ENCODE measurements around the gene NMD3.

NMD3 gene

DNA sequence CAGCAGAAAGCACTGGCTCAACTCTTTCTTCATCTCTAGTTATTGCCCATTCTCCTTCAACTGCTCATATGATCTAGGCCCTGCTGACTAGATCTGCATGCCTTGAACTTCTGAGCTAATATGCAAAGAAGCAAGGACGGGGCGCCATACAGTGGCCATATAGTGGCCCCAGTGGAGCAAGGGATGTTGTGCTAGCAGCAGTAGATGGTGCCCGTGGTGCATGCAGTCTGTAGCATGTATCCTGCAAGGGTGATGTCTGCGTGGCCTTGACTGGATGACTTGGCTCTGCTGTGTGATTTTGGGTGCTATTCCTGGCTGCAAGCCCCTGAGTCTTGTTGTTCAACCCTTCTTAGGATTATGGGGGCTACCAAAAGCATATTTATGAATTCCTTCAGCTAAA is 12.2 kb upstream of the NMD3 start:
- Histone ChIP-seq H3K36me3 (ENCODE audit: insufficient read depth, low read length) (no peaks in the 10 kb centered on the region), H3K79me2 (ENCODE audit: control insufficient read depth, insufficient read depth, low read length, unreplicated experiment) (no peaks in the 10 kb centered on the region), H3K27me3 (ENCODE audit: insufficient read depth, low read length) (no peaks in the 10 kb centered on the region), H3K4me1 (ENCODE audit: control insufficient read depth, insufficient read depth, low read length, unreplicated experiment) (no peaks in the 10 kb centered on the region), H3K27ac (ENCODE audit: low read depth, low read length) (no peak overlapping the region), H2AFZ (ENCODE audit: low read length, unreplicated experiment) (no peak overlapping the region), H3K4me3 (ENCODE audit: low read depth, low read length) (no peak overlapping the region)

DNA sequence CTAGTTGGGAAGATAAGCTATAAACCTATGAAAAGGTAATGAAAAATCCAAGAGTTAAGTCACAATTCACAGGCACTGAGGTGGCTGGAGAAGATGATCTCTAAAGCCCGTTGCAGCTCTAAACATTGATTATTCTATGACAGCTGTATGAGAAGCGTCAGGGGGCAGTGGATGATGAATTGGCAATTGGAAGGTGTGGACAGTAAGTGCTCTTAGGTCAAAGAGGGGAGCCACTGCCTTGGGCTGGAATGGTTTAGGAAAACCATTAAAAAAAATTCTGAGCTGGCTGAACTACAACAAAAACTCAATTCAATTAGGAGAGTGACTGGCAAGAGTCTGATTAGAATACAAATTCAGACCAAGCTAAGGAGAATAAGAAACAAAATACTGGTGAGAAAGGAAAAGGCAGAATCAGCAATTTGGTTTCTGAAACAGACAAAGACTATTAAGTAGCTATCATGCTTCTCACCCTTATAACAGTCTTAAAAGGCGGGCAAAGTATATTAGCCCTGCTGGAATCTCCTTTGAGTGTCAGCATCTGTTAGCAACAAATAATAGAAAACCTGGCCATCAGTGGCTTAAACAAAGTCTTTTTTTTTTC is 8.8 kb upstream of the NMD3 start:
- Histone ChIP-seq H3K36me3 (ENCODE audit: insufficient read depth, low read length) (no peaks in the 10 kb centered on the region), H3K4me3 (ENCODE audit: low read depth, low read length) (no peak overlapping the region), H2AFZ (ENCODE audit: low read length, unreplicated experiment) (no peak overlapping the region), H3K27me3 (ENCODE audit: insufficient read depth, low read length) (no peaks in the 10 kb centered on the region), H3K79me2 (ENCODE audit: control insufficient read depth, insufficient read depth, low read length, unreplicated experiment) (no peaks in the 10 kb centered on the region), H3K27ac (ENCODE audit: low read depth, low read length) (no peak overlapping the region), H3K4me1 (ENCODE audit: control insufficient read depth, insufficient read depth, low read length, unreplicated experiment) (peaks cover 3% of the 10 kb centered on the region)

- H3K27ac ChIP-seq (ENCODE audit: low read depth, low read length): no peak overlapping the region
- no peak overlapping the region for H3K4me3 ChIP-seq (ENCODE audit: low read depth, low read length)
- H3K27me3 ChIP-seq (ENCODE audit: insufficient read depth, low read length): no peaks in the 10 kb centered on the region
- no peaks in the 10 kb centered on the region for H3K36me3 ChIP-seq (ENCODE audit: insufficient read depth, low read length)
- H2AFZ ChIP-seq (ENCODE audit: low read length, unreplicated experiment): no peak overlapping the region
- H3K4me1 ChIP-seq (ENCODE audit: control insufficient read depth, insufficient read depth, low read length, unreplicated experiment): peaks cover 9% of the 10 kb centered on the region
- no peaks in the 10 kb centered on the region for H3K79me2 ChIP-seq (ENCODE audit: control insufficient read depth, insufficient read depth, low read length, unreplicated experiment)
These were observed 8.2 kb upstream of the NMD3 start for GRCh38 chr3:161212906-161213305.

GRCh38 chr3:161213644-161214043 is 7.5 kb upstream of the NMD3 start:
- no peaks in the 10 kb centered on the region for H3K27me3 ChIP-seq (ENCODE audit: insufficient read depth, low read length)
- peaks cover 10% of the 10 kb centered on the region for H3K4me1 ChIP-seq (ENCODE audit: control insufficient read depth, insufficient read depth, low read length, unreplicated experiment)
- no peak overlapping the region for H3K27ac ChIP-seq (ENCODE audit: low read depth, low read length)
- H3K36me3 ChIP-seq (ENCODE audit: insufficient read depth, low read length): no peaks in the 10 kb centered on the region
- no peaks in the 10 kb centered on the region for H3K79me2 ChIP-seq (ENCODE audit: control insufficient read depth, insufficient read depth, low read length, unreplicated experiment)
- no peak overlapping the region for H2AFZ ChIP-seq (ENCODE audit: low read length, unreplicated experiment)
- H3K4me3 ChIP-seq (ENCODE audit: low read depth, low read length): no peak overlapping the region

- Histone ChIP-seq H3K4me1 (ENCODE audit: control insufficient read depth, insufficient read depth, low read length, unreplicated experiment) (peaks cover 10% of the 10 kb centered on the region), H3K27me3 (ENCODE audit: insufficient read depth, low read length) (no peaks in the 10 kb centered on the region)
These were observed 5.9 kb upstream of the NMD3 start for GRCh38 chr3:161215185-161215584.

GRCh38 chr3:161217496-161217895 is 3.6 kb upstream of the NMD3 start:
- Histone ChIP-seq H3K27me3 (ENCODE audit: insufficient read depth, low read length) (no peaks in the 10 kb centered on the region), H2AFZ (ENCODE audit: low read length, unreplicated experiment) (no peak overlapping the region)

More at GRCh38 chr3:161215185-161215584, 5.9 kb upstream of the NMD3 start:
- no peak overlapping the region for H2AFZ ChIP-seq (ENCODE audit: low read length, unreplicated experiment)
- H3K27ac ChIP-seq (ENCODE audit: low read depth, low read length): no peak overlapping the region
- H3K4me3 ChIP-seq (ENCODE audit: low read depth, low read length): no peak overlapping the region
- no peaks in the 10 kb centered on the region for H3K79me2 ChIP-seq (ENCODE audit: control insufficient read depth, insufficient read depth, low read length, unreplicated experiment)
- H3K36me3 ChIP-seq (ENCODE audit: insufficient read depth, low read length): no peaks in the 10 kb centered on the region

DNA sequence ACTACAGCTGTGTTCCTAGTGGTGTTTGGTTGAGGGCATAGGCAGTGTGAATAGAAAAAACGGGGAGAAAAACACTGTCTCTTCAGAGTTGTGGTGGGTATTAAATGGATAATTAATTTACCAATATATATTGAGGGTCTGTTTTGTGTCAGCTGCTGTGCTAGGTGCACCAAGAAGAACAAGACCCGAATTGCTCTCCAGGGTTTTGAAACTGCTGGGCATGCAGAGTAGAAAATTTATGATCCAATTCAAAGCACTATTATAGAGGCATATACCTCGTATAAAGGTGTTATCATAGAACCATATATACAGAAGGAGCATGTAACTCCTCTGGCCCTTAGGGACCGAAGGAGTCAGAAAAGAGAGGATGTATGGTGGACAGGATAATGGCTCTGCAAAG is 1.6 kb upstream of the NMD3 start:
- Histone ChIP-seq H3K27me3 (ENCODE audit: insufficient read depth, low read length) (no peaks in the 10 kb centered on the region), H3K36me3 (ENCODE audit: insufficient read depth, low read length) (peaks cover 9% of the 10 kb centered on the region), H3K4me1 (ENCODE audit: control insufficient read depth, insufficient read depth, low read length, unreplicated experiment) (peaks cover 20% of the 10 kb centered on the region), H3K79me2 (ENCODE audit: control insufficient read depth, insufficient read depth, low read length, unreplicated experiment) (peaks cover 33% of the 10 kb centered on the region), H3K27ac (ENCODE audit: low read depth, low read length) (no peak overlapping the region), H2AFZ (ENCODE audit: low read length, unreplicated experiment) (no peak overlapping the region), H3K4me3 (ENCODE audit: low read depth, low read length) (no peak overlapping the region)

More at GRCh38 chr3:161217496-161217895, 3.6 kb upstream of the NMD3 start:
- H3K4me3 ChIP-seq (ENCODE audit: low read depth, low read length): no peak overlapping the region
- peak overlapping the region; percentile 29; the same call in 1 of the 2 replicates for H3K27ac ChIP-seq (ENCODE audit: low read depth, low read length)
- peaks cover under 1% of the 10 kb centered on the region; the same call in 1 of the 2 replicates for H3K36me3 ChIP-seq (ENCODE audit: insufficient read depth, low read length)
- peaks cover 15% of the 10 kb centered on the region for H3K4me1 ChIP-seq (ENCODE audit: control insufficient read depth, insufficient read depth, low read length, unreplicated experiment)
- H3K79me2 ChIP-seq (ENCODE audit: control insufficient read depth, insufficient read depth, low read length, unreplicated experiment): peaks cover 13% of the 10 kb centered on the region

GRCh38 chr3:161221806-161222600 is 892 bp downstream of the NMD3 start:
- Histone ChIP-seq H3K27ac (ENCODE audit: low read depth, low read length) (peak overlapping the region; percentile 80), H3K27me3 (ENCODE audit: insufficient read depth, low read length) (no peaks in the 10 kb centered on the region), H3K79me2 (ENCODE audit: control insufficient read depth, insufficient read depth, low read length, unreplicated experiment) (peaks cover 58% of the 10 kb centered on the region), H3K4me1 (ENCODE audit: control insufficient read depth, insufficient read depth, low read length, unreplicated experiment) (peaks cover 24% of the 10 kb centered on the region), H2AFZ (ENCODE audit: low read length, unreplicated experiment) (peak overlapping the region; percentile 70), H3K36me3 (ENCODE audit: insufficient read depth, low read length) (peaks cover 22% of the 10 kb centered on the region), H3K4me3 (ENCODE audit: low read depth, low read length) (peak overlapping the region; percentile 98)

GRCh38 chr3:161222662-161223061 is 1.6 kb downstream of the NMD3 start:
- peak overlapping the region; percentile 98 for H3K4me3 ChIP-seq (ENCODE audit: low read depth, low read length)
- H3K79me2 ChIP-seq (ENCODE audit: control insufficient read depth, insufficient read depth, low read length, unreplicated experiment): peaks cover 60% of the 10 kb centered on the region
- H2AFZ ChIP-seq (ENCODE audit: low read length, unreplicated experiment): no peak overlapping the region
- peaks cover 25% of the 10 kb centered on the region for H3K36me3 ChIP-seq (ENCODE audit: insufficient read depth, low read length)
- no peaks in the 10 kb centered on the region for H3K27me3 ChIP-seq (ENCODE audit: insufficient read depth, low read length)
- peaks cover 17% of the 10 kb centered on the region for H3K4me1 ChIP-seq (ENCODE audit: control insufficient read depth, insufficient read depth, low read length, unreplicated experiment)
- 0 out of 2 replicates have a peak overlapping the region, but pooled peaks have one; percentile 6 for H3K27ac ChIP-seq (ENCODE audit: low read depth, low read length)

DNA sequence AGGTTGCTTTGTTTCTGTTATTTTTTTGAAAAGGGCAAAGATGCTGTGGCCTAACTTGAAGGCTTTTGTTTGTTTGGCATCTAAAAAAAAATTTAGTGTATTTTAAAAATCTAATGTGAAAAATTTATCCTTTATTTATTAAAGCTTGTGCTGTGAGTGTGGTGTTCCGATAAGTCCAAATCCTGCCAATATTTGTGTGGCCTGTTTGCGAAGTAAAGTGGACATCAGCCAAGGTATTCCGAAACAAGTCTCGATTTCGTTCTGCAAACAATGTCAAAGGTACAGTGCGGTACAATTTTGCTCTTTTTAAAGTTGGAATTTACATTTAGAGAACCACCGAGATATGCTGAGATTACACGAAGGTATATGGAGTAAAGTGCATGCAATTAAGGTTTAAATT is 3.7 kb downstream of the NMD3 start:
- peaks cover 44% of the 10 kb centered on the region for H3K36me3 ChIP-seq (ENCODE audit: insufficient read depth, low read length)
- peaks cover 77% of the 10 kb centered on the region for H3K79me2 ChIP-seq (ENCODE audit: control insufficient read depth, insufficient read depth, low read length, unreplicated experiment)
- no peak overlapping the region for H2AFZ ChIP-seq (ENCODE audit: low read length, unreplicated experiment)
- H3K27ac ChIP-seq (ENCODE audit: low read depth, low read length): no peak overlapping the region
- peaks cover 14% of the 10 kb centered on the region for H3K4me1 ChIP-seq (ENCODE audit: control insufficient read depth, insufficient read depth, low read length, unreplicated experiment)
- peak overlapping the region; percentile 20; the same call in 1 of the 2 replicates for H3K4me3 ChIP-seq (ENCODE audit: low read depth, low read length)
- no peaks in the 10 kb centered on the region for H3K27me3 ChIP-seq (ENCODE audit: insufficient read depth, low read length)

All from ACC112 (cell line).